ENCODE results near the gene MAP3K20.

Gene MAP3K20

GRCh38 chr2:173226899-173227698 lies 151.5 kb downstream of the MAP3K20 start:
- no peak overlapping the region for H3K27ac Mint-ChIP-seq

DNA sequence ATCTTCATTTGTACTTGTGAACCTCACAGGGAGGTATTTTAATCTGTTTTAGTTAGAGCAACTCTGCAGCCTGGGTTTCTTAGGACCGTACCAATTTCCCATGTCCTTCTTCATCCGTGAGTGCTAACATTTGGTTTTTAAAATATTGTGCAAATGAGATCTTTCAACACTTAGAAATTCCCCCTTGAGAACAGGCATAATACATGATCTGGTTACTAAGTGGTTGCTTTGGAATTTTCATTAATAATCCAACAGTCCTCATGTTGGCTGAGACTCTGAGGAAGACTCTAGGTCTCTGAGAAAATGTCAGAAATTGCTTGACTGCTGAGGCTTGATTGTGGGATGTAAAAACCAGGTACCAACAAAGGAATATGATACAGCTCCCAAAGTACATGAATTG lies 153.4 kb downstream of the MAP3K20 start:
- intact Hi-C loops (cut with micrococcal nuclease) = no loop called here
- no peaks in the 10 kb centered on the region for H3K9me3 Mint-ChIP-seq
- no peak overlapping the region for H3K27ac Mint-ChIP-seq
- H3K36me3 Mint-ChIP-seq (ENCODE audit: low read depth) = peaks cover 64% of the 10 kb centered on the region
- H3K27me3 Mint-ChIP-seq = no peaks in the 10 kb centered on the region
- H3K4me3 Mint-ChIP-seq = no peak overlapping the region
- no peaks in the 10 kb centered on the region for H3K4me1 Mint-ChIP-seq (ENCODE audit: low read depth)

More at GRCh38 chr2:173226899-173227698, 151.5 kb downstream of the MAP3K20 start:
- H3K27me3 Mint-ChIP-seq = no peaks in the 10 kb centered on the region
- H3K4me3 Mint-ChIP-seq = no peak overlapping the region
- peaks cover 52% of the 10 kb centered on the region for H3K36me3 Mint-ChIP-seq (ENCODE audit: low read depth)
- intact Hi-C loops (cut with micrococcal nuclease) = no loop called here
- H3K9me3 Mint-ChIP-seq = no peaks in the 10 kb centered on the region
- H3K4me1 Mint-ChIP-seq (ENCODE audit: low read depth) = no peaks in the 10 kb centered on the region

- no peaks in the 10 kb centered on the region for H3K27me3 Mint-ChIP-seq
- H3K9me3 Mint-ChIP-seq = no peaks in the 10 kb centered on the region
- peaks cover 75% of the 10 kb centered on the region for H3K36me3 Mint-ChIP-seq (ENCODE audit: low read depth)
- no peaks in the 10 kb centered on the region for H3K4me1 Mint-ChIP-seq (ENCODE audit: low read depth)
- H3K27ac Mint-ChIP-seq = no peak overlapping the region
- no peak overlapping the region for H3K4me3 Mint-ChIP-seq
- intact Hi-C loops (cut with micrococcal nuclease) = no loop called here
These were observed 154.5 kb downstream of the MAP3K20 start for GRCh38 chr2:173230181-173230580.

GRCh38 chr2:173231042-173231441 lies 155.4 kb downstream of the MAP3K20 start:
- H3K9me3 Mint-ChIP-seq = no peaks in the 10 kb centered on the region
- intact Hi-C loops (cut with micrococcal nuclease) = no loop called here
- H3K4me1 Mint-ChIP-seq (ENCODE audit: low read depth) = no peaks in the 10 kb centered on the region
- no peaks in the 10 kb centered on the region for H3K27me3 Mint-ChIP-seq
- H3K27ac Mint-ChIP-seq = no peak overlapping the region
- no peak overlapping the region for H3K4me3 Mint-ChIP-seq
- H3K36me3 Mint-ChIP-seq (ENCODE audit: low read depth) = peaks cover 77% of the 10 kb centered on the region

GRCh38 chr2:173231465-173231864 lies 155.8 kb downstream of the MAP3K20 start:
- H3K4me1 Mint-ChIP-seq (ENCODE audit: low read depth) = no peaks in the 10 kb centered on the region
- H3K36me3 Mint-ChIP-seq (ENCODE audit: low read depth) = peaks cover 81% of the 10 kb centered on the region
- H3K27me3 Mint-ChIP-seq = no peaks in the 10 kb centered on the region
- intact Hi-C loops (cut with micrococcal nuclease) = no loop called here
- no peak overlapping the region for H3K4me3 Mint-ChIP-seq
- H3K27ac Mint-ChIP-seq = no peak overlapping the region
- H3K9me3 Mint-ChIP-seq = no peaks in the 10 kb centered on the region

GRCh38 chr2:173232956-173233744 lies 157.5 kb downstream of the MAP3K20 start:
- no peak overlapping the region for H3K4me3 Mint-ChIP-seq
- no peaks in the 10 kb centered on the region for H3K4me1 Mint-ChIP-seq (ENCODE audit: low read depth)
- no peaks in the 10 kb centered on the region for H3K27me3 Mint-ChIP-seq
- H3K36me3 Mint-ChIP-seq (ENCODE audit: low read depth) = peaks cover 87% of the 10 kb centered on the region
- no peak overlapping the region for H3K27ac Mint-ChIP-seq
- no peaks in the 10 kb centered on the region for H3K9me3 Mint-ChIP-seq
- intact Hi-C loops (cut with micrococcal nuclease) = no loop called here

GRCh38 chr2:173235947-173236803 lies 160.5 kb downstream of the MAP3K20 start:
- intact Hi-C loops (cut with micrococcal nuclease) = no loop called here
- no peak overlapping the region for H3K4me3 Mint-ChIP-seq
- H3K27me3 Mint-ChIP-seq = no peaks in the 10 kb centered on the region
- H3K4me1 Mint-ChIP-seq (ENCODE audit: low read depth) = no peaks in the 10 kb centered on the region
- peaks cover 91% of the 10 kb centered on the region for H3K36me3 Mint-ChIP-seq (ENCODE audit: low read depth)
- H3K27ac Mint-ChIP-seq = no peak overlapping the region
- H3K9me3 Mint-ChIP-seq = no peaks in the 10 kb centered on the region

- peaks cover 88% of the 10 kb centered on the region for H3K36me3 Mint-ChIP-seq (ENCODE audit: low read depth)
- no peaks in the 10 kb centered on the region for H3K9me3 Mint-ChIP-seq
- intact Hi-C loops (cut with micrococcal nuclease) = no loop called here
- H3K4me3 Mint-ChIP-seq = no peak overlapping the region
- H3K4me1 Mint-ChIP-seq (ENCODE audit: low read depth) = no peaks in the 10 kb centered on the region
- no peak overlapping the region for H3K27ac Mint-ChIP-seq
- H3K27me3 Mint-ChIP-seq = no peaks in the 10 kb centered on the region
These were observed 162.7 kb downstream of the MAP3K20 start for GRCh38 chr2:173238385-173238784.

- intact Hi-C loops (cut with micrococcal nuclease) = no loop called here
- H3K9me3 Mint-ChIP-seq = no peaks in the 10 kb centered on the region
- no peaks in the 10 kb centered on the region for H3K27me3 Mint-ChIP-seq
- no peaks in the 10 kb centered on the region for H3K4me1 Mint-ChIP-seq (ENCODE audit: low read depth)
- H3K27ac Mint-ChIP-seq = no peak overlapping the region
- no peak overlapping the region for H3K4me3 Mint-ChIP-seq
- peaks cover 88% of the 10 kb centered on the region for H3K36me3 Mint-ChIP-seq (ENCODE audit: low read depth)
These were observed 163.2 kb downstream of the MAP3K20 start for GRCh38 chr2:173238831-173239230.

GRCh38 chr2:173239644-173240043 lies 164.0 kb downstream of the MAP3K20 start:
- Mint-ChIP-seq H3K27ac (no peak overlapping the region), H3K4me3 (no peak overlapping the region), H3K9me3 (no peaks in the 10 kb centered on the region), H3K36me3 (ENCODE audit: low read depth) (peaks cover 89% of the 10 kb centered on the region), H3K27me3 (no peaks in the 10 kb centered on the region), H3K4me1 (ENCODE audit: low read depth) (no peaks in the 10 kb centered on the region)
- intact Hi-C loops (cut with micrococcal nuclease) = no loop called here

DNA sequence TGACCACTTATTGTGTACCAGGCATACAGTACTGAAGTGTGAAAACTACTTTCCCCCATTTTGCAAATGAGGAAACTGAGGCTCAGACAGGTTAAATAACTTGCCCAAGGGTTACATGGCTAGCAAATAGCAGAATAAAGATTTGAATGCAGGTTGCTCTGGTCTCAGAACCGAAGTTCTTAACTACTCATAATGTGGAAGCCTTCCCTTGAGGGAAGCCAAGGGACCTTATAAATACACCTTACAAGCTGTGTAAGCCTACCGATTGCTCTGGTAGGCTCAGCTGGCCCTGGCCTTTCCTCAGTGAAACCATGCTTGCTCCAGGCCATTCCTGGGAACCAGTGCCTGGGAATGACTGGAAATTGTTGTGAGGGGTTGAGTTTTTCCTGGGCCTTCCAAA lies 164.4 kb downstream of the MAP3K20 start:
- intact Hi-C loops (cut with micrococcal nuclease) = no loop called here
- Mint-ChIP-seq H3K4me3 (no peak overlapping the region), H3K4me1 (ENCODE audit: low read depth) (no peaks in the 10 kb centered on the region), H3K9me3 (no peaks in the 10 kb centered on the region), H3K27ac (no peak overlapping the region), H3K27me3 (no peaks in the 10 kb centered on the region), H3K36me3 (ENCODE audit: low read depth) (peaks cover 86% of the 10 kb centered on the region)

DNA sequence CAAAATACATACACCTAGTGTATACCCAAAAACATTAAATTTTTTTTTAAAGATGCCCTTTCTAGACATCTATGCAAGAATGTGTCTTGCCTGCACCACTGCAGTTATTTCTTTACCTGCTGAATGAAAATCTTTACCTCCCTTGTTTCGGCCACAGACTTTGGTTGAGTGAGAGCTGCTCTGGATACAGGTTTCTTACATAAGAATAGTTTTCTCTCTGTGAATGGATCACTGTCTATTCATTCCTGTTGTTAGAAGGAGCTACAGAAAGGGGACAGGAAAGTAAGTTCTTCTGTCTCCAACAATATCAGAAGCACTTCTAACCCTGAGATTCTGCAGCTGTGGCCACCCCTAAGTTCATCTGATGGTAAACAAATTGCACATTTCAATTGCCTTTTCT lies 166.0 kb downstream of the MAP3K20 start:
- H3K27me3 Mint-ChIP-seq = no peaks in the 10 kb centered on the region
- H3K36me3 Mint-ChIP-seq (ENCODE audit: low read depth) = peaks cover 76% of the 10 kb centered on the region
- no peak overlapping the region for H3K4me3 Mint-ChIP-seq
- no peaks in the 10 kb centered on the region for H3K9me3 Mint-ChIP-seq
- intact Hi-C loops (cut with micrococcal nuclease) = no loop called here
- H3K27ac Mint-ChIP-seq = no peak overlapping the region
- no peaks in the 10 kb centered on the region for H3K4me1 Mint-ChIP-seq (ENCODE audit: low read depth)

- peaks cover 5% of the 10 kb centered on the region for H3K4me1 Mint-ChIP-seq (ENCODE audit: low read depth)
- no peaks in the 10 kb centered on the region for H3K9me3 Mint-ChIP-seq
- H3K36me3 Mint-ChIP-seq (ENCODE audit: low read depth) = peaks cover 56% of the 10 kb centered on the region
- H3K27me3 Mint-ChIP-seq = no peaks in the 10 kb centered on the region
- H3K4me3 Mint-ChIP-seq = no peak overlapping the region
- no peak overlapping the region for H3K27ac Mint-ChIP-seq
- intact Hi-C loops (cut with micrococcal nuclease) = no loop called here
These were observed 171.5 kb downstream of the MAP3K20 start for GRCh38 chr2:173247156-173247555.

DNA sequence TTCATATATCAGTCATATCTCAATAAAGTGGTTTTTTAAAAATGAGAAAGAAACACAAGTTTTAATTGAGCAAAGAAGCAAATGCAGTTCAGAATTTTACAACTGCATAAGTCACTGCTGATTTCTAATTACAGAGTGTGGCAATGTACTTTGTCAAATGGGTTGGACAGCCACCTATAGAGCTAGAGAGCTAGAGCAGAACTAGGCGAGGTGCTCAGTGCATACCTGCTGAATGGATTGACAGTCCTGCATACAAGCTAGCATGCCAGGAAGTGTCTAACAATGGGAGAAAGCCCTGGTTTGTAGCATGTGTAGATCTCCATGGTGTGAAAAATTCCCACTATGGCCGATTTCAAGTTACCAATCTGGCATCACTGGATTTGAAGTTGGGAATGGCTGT lies 172.7 kb downstream of the MAP3K20 start:
- peaks cover 57% of the 10 kb centered on the region for H3K36me3 Mint-ChIP-seq (ENCODE audit: low read depth)
- H3K9me3 Mint-ChIP-seq = no peaks in the 10 kb centered on the region
- H3K4me3 Mint-ChIP-seq = no peak overlapping the region
- peaks cover 5% of the 10 kb centered on the region for H3K4me1 Mint-ChIP-seq (ENCODE audit: low read depth)
- no peaks in the 10 kb centered on the region for H3K27me3 Mint-ChIP-seq
- no peak overlapping the region for H3K27ac Mint-ChIP-seq
- intact Hi-C loops (cut with micrococcal nuclease) = no loop called here
